AG08395 (cell line): ENCODE data around the gene ATXN1.

Source experiments
- DNase-seq: peaks from one replicate; pipeline ENCODE4 v3.0.0; 2012; ENCODE audit warnings: mixed read lengths, low spot score

ATXN1 gene

DNA sequence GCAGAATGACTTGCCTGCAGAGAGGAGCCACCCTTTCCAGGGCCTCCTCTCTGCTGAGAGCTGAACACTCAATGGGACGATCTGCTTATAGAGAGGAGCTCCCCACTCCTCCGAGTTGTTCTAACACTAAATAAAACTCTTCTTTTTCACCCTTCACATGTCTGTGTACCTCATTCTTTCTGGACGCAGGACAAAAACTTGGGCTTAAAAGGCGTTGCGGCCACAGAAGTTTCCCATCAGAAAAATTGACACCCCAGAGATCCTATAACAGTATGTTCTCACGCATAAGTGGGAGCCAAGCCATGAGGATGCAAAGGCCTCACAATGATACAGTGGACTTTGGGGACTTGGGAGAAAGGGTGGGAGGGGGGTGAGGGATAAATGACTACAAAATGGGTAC is 401.7 kb downstream of the ATXN1 start:
- DNase-seq = no peak

DNA sequence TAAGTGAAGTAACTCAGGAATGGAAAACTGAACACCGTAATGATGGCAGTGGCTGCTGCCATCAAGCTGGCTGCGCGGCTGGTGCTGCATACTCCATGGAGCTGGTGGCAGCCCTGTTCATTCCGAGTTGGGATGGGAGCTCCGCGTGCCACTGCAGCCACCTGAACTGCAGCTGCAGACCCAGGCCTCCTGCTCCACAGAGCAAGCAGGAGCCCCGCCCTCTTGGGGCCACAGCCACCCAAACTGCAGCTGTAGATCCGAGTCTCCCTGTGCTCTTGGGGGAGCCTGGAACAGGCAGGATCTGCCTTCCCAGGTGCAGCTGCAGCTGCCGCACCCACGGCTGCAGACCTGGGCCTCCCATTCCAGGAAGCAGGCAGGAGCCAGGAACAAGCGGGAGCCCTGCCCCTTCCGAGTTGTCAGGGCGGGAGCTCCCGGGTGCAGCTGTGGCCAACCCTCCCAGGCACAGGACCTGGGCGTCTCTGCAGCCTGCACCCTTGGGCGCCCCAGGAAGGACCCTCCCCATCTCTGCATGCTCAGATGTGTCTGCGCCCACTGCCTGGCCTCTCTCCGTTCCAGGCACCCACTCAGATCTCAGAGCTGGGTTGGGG is 402.6 kb downstream of the ATXN1 start:
- DNase-seq = no peak

DNA sequence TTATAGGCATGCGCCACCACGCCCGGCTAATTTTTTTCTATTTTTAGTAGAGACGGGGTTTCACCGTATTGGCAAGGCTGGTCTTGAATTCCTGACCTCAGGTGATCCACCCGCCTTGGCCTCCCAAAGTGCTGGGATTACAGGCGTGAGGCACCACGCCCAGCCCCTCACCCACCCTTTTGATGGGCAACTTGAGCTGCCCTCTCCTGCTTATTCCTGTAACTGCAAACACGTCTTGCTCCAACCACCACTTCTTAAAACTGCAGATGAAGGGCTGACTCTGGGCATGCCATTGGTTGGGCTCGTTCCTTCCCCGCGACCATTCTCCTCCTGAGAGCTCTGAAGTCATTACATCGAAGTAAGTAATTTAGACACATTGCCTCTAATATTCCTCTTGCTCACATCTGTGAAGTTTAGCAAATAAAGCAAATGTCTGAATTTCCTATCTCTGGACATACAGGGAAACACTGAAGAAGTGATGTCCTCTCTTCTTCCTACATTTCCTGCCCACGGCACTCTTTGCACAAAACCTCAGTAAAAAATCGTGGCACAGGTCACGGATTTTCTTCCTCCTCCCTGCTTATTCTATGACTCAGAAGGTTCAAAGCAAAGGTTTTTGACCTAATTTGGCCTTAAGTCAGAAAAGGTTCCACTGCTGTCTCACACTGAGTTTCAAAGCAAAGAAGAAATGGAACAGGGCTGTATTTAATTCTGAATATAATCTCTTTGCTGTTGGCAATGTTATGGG is 405.4 kb downstream of the ATXN1 start:
- no peak for DNase-seq

DNA sequence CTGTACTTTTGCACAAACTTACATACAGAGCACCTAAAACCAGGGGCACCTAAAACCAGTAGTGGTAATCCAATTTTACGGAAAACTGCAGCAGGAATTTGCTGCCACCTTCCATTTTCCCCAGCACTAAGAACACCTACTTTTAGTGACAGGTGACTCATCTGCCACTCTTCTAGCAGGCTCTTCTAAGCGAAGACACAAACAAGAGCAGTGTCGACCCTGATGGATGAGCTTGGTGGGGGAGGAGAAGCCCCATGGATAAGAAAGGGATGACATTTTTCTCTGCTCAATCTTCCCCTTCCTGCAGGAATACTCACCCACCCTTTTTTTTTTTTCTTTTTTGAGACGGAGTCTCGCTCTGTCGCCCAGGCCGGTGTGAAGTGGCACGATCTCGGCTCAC is 406.0 kb downstream of the ATXN1 start:
- DNase-seq = no peak

DNA sequence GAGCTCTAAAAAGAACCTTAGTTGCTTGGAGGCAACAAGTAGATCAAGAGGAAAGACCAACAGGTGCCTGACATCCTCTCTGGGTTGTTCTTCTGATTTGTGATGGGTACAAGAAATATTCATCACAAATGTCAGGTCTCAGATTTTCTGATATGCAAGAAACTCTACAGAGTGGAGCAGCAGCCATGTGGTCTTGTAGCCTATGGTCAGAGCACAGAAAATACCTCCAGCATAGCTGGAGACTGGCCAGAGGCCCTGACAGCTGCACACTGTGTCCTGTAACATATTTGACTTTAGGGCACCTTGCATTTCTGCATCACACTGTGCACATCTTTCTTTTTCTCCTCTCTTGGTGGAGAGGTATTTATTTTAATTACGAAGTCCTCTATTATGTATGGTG is 406.6 kb downstream of the ATXN1 start:
- DNase-seq = no peak

DNA sequence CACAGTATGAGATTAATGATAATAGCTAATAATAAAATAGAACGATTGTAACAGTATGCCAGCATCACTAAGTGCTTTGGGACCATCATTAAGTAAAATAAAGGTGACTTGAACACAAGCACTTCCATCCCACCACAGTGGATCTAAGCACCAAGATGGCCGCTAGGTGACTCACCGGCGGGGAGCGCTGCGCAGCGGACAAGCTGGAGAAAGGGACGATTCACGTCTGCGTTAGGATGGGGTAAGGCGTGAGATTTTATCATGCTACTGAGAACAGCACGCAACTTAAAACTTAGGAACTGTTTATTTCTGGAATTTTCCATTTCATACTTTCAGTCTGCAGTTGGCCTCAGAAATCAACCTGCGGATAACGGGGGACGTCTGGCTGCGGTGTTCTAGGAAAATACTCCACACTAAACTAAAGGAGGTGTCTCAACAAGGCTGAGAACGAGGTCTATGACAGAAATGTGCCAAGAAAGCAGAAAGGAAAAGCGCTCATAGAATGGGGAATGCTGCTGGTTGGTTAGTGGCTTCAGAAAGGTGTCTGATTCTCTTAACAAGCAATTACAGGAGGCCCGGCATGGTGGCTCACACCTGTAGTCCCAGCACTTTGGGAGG is 408.3 kb downstream of the ATXN1 start:
- DNase-seq = no peak

DNA sequence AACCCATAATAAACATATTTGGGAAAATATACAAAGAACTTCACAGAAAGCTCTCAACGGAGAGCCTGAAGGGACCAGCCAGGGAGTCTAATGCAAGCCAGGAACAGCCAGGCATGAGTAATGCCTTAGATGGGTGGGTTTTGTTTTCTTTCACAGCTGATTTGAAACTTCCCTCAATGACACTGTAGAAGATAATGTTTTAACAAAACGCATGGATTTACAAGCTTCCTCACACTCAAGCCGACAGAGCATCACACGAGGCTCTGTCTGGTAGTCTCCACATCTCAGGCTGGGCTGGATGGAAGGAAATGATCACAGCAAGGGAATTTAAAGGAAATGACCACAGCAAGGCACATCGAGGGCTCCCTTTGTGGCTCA is 409.0 kb downstream of the ATXN1 start:
- DNase-seq = peak; percentile 67

DNA sequence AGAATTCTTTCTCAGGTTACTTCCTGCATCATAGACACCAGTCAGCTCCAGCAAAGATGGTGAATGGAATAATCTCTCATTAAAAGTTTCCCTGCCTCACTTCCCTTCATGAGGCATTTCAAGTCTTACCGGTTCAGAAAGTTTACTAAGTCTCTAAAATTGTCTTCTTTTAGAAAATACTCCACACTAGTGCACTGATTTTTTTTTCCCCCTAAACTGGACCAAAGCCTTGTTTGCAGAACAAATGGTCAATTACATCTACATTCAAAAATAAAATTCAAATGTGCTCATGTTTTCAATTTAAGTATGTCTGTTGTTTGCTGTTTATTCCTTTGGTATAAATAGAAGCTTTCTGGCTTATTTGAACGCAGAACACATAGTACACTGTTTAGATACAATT is 411.7 kb downstream of the ATXN1 start:
- DNase-seq = no peak

DNA sequence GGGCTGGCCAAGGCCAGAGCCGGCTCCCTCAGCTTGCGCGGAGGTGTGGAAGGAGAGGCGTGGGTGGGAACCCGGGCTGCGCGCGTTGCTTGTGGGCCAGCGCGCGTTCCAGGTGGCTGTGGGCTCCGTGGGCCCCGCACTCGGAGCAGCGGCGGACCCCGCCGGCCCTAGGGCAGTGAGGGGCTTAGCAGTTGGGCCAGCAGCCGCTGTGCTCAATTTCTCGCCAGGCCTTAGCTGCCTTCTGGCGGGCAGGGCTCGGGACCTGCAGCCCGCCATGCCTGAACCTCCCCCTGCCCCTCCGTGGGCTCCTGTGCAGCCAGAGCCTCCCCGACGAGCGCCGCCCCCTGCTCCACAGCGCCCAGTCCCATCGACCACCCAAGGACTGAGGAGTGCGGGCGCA is 414.4 kb downstream of the ATXN1 start:
- DNase-seq = no peak

DNA sequence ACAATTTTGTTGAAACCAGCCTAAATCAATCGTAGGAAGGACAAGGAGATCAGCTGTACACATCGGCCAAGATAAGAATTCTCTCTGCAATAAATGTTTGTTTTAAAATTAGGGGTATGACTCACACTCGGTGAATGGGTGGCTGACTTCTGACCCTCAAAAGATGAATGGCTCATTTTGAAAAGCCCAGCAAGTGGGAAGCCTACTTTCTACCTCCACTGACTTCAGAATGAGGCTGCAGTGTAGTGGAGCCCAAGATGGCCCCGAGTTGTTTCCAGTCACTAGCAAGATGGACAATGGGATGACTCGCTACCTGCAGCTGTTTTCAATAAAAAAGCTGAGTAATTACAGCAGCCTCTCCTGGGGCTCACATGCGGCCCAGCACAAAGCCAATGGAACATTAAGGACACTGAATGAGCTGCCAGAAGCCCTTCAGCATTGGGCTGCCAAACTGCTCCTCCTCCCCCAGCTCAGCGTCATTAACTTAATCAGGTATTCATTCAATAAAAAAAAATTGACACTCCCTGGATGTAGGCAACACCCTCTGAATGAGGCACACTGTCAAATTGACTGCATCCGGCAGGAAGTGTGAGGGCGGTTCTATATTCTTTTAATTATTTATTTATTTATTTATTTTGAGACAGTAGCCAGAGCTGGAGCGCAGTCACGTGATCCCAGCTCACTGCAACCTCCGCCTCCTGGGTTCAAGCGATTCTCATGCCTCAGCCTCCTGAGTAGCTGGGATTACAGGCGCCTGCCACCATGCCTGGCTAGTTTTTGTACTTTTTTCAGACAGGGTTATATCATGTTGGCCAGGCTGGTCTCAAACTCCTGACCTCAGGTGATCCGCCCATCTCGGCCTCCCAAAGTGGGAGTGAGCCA is 415.6 kb downstream of the ATXN1 start:
- peak; percentile 79 for DNase-seq

DNA sequence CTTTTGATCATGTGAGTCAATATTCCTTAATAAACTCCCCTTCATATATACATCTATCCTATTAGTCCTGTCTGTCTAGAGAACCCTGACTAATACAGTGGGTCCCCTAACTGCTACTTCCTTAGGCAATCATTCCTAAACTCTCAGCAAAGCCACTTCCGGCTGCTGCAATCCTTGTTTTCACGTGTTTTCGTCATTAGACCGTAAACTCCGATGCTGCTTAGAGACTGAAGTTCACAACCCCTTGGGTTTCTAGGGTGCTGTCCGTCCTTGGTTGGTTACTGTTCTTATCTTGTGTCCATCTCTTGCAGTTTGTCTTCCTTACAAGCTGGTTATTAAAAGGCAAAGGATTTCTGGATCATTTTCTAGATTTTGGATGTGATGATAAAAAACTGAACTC is 416.5 kb downstream of the ATXN1 start:
- DNase-seq = no peak

DNA sequence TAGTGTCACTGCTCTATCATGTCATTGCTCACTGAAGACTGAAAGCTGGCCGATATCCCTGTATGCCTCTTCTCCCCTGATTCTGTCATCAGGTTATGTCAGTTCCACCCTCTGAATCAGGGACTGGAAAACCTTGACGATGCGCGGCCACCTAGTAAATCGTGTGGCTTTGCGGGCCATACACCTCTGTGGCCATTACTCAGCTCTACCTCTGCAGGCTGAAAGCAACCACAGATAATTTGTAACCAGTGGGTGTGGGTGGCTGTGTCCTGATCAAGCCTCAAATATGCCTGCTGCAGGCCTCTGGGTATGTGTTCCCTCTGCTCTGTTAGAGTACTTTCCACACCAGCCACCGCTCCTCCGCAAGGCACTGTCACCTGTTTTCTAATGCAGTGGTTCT is 417.7 kb downstream of the ATXN1 start:
- no peak for DNase-seq

DNA sequence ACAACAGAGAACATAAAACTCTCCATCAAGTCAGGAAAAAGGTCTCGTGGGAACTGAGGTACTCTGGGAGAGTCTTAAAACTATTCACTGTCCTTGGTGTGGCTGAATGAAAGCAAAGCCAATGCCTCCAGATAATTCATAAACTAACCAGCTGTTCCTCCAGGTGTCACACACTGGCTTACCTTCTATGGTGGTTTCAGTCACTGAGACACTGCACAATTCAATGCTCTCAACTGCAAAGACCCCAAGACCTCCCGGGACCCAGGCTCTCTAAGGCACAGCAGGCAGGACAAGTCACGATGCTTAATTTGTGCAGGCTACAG is 422.0 kb downstream of the ATXN1 start:
- DNase-seq = no peak

DNA sequence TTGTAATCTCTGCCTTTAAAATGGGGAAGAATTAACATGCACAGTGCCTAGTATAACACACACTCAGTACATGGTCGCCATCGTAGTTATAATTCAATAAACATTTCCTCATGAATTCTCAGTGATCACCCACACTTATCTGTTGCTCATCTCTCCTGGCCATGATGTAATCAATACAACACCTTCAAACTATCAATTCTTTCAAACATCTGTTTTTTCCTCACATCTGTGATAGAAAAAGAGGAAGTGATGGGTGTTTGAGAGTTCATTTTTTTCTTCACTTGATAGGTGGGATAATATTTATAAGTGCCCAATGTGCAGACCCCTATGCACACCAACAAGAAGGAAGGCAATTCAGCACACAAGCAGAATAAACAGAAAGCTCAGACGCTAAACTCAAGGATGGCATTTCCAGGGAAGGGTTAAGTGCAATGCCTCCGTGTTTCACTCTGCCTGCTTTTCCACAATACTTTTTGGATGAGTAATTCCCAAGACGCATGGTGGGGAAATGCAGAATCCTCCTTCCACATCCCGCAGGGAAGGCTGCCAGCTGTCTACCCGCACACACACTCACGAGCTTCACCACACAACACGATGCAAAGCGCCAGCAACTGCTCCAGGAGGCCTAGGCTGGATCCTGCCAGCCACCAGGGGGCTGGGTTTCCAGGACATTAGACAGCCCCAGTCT is 422.5 kb downstream of the ATXN1 start:
- DNase-seq = peak; percentile 96

DNA sequence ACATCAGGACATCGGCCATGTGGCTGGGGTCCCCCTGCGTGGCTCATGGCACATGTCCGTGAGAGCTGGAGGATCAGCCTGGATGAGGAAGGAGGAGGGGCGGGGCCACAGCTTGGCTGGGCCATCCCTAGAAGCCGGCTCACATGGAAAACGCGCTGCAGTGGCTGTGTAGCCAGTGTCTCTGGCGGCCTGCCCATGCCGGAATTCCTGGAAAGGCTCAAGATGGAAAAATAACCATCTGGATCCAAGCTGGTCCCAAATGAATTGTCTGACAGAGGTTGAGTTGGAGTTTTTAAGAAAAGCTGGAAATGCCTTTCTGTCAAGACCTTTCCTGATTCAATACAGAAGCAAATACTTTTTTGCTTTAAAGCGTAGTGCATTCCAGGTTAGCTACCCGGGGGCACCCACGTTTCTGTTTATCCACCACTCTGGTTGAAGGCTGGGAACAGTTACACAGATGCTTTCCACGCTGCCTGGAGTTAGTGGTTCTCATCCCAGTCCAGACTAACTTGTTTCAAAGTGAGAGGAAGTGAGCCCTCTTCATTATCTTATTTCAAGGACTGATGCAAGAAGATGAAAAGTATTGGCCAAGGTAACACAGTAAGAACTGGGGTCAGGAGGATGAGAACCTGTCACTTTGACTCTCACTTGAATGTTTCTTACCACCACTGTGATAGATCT is 423.8 kb downstream of the ATXN1 start:
- peak; percentile 85 for DNase-seq

DNA sequence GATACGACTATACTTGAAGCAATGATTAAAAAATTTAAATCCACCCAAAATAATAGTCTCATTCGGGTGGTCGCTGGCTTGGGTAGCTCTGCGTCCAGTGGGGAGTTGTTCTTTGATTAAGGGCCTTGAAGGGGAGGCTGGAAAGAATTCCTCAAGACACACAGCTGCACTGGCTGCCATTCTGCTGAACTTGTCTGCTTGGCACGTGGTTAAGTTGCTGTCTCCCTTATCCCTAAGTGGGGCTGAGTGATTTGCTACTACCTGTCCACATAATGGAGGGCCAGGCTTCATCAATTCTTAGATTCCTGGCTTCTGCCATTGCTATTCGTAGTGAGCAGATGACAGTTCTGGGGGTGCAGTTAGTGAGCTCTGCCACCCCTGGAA is 424.4 kb downstream of the ATXN1 start:
- no peak for DNase-seq

DNA sequence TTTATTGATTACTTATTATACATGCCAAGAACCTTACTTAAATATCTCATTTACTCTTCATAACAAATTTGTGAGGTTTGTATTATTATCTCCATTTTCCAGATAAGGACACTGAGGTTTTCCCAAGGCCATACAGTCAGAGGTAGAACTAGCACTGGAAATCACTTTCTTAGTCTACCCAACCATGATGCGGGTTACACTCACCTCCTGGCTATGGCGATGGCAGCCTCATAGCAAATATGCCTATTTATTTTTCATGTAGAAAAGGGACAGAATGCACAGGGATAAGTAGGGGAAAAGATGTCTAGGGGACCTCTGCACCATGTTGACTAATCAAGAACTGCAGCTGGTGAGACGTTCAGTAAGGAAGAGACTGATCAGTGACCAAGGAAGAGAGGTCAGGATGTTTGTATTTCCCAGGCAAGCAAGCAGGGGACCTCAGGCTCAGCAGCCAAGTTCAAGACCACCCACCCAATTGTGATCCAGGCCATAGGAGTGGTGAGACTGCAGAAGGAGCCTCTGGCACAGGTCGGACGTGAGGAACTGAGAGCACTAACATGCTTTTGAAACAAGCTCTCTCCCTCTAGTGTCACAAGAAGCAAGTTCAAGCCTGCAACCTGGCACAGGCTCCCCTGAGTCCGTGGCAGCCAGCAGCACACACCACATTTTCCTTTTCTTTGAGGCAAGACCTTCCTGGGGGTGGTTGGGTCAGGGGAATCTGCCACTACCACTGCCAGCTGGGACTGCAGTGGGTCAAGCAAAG is 425.0 kb downstream of the ATXN1 start:
- no peak for DNase-seq

DNA sequence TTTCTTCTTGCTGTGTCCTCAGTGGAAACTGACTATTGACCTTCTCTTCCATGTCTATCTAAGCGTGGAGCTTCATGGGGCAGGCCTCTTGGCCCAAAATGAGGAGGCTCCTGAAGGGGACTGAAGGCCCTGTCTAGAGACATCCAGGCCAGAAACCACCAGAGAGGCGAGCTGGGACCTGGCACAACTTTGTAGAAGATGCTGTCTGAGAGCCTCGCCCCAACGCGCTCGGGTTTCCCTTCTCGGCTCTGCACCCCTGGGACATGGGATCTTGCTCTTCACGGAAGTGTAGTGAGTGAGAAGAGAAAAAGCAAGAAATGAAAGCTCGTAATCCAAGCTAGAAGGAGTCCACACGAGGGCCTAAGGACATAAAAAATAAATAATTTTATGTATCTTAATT is 426.1 kb downstream of the ATXN1 start:
- DNase-seq = no peak

DNA sequence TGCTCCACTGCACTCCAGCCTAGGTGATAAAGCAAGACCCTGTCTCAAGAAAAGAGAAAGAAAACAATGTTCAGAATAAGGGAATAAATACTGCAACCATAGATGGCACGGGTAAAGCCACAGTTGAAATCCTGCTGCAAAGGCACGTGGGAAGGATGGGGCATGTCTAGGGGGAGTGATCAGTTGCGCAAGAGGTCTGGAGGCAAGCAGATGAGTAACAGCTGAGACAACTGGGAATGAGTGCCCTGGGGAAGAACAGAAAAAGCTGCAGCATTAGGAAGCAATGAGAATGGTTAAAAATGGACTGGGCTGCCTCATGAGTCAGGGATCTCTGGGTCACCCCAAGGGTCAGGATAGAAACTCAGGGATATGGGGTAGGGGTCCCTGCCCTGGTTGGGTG is 426.6 kb downstream of the ATXN1 start:
- peak; percentile 79 for DNase-seq

DNA sequence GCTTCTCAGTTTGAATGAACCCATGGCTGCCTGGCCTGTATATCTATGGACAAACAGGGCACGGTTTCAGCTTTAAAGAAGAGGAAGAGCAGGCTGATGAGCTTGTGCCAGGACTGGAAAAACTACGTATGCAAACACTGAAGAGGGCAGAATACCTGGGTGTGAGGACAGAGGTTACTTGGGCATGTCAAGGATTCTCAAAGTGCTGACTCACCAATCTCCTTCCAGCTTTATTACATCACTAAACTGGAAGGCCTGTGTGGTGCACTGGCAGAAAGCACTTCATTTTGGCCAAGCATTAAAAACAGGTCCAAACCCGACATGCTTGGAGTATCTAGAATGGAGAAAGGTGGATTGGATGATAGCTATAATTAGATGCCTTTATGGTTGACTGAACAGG is 427.7 kb downstream of the ATXN1 start:
- peak; percentile 30 for DNase-seq

DNA sequence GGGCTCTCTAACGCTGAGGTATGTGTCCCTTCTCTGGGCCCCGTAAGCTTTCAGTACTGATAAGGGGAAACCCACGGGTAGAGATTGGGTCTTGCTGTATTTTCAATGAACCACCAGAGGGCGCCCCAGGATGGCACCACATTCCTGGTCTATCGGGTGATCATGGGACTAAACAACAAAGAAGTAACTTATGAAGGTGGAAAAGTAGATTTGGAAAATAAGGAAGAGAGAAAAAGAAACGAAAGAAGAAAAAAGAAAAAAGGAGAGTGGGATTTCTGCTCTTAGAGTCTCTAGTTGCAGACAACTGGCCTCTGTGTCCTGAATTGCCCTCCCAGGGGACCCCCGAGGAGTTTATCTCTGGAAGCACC is 429.1 kb downstream of the ATXN1 start:
- DNase-seq = peak; percentile 73
